Measurements from ENCODE around the gene LSM4. TPM values are rescaled to one million over a fixed set of nuclear protein-coding genes. Genes with fewer than 3 reads are reported as not detected.

Gene LSM4
- total and polyA plus RNA-seq, 2 of the 13 experiments (the other 11 are each of a cell fraction or from before 2014, with no cell fraction given) = 65.8 to 166 TPM

DNA sequence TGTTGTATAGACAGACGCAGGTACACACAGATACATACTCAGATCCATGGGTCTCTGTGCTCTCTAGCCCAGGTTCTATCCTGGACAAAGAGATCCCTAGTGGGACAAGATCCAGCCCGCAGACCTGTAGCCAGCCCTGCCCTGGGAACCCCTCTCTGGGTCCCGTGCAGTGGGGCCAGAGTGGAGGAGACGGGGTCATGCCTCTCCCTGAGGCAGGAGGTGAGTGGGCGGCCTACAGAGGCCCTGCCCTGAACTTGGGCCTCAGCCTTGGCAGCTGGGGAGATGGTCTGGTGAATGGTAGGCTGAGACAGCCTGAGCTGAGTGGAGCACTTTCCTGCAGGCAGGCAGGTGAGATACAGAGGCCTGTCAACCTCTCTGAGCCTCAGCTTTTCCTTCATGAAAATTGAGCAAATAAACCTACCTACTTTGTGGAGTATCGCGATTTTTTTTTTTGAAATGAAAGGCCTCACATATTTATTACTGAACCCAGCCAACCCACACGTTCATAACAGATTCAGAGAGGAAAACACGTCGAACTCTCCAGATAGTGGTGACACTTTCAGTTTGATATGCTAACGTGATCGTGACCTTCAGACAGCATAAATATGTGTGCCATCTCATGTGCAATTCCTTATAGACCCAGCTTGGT, 38.0 kb downstream of the LSM4 start:
- peak overlapping the region; percentile 52 for H2AFZ ChIP-seq (ENCODE audit: low read length)
- no TSS peak for BruUV-seq (replicated peaks)
- no peak overlapping the region for H3K27ac ChIP-seq (ENCODE audit: extremely low read length, insufficient read depth, low read length)

More for the DNA sequence above, 38.0 kb downstream of the LSM4 start:
- ATAC-seq (peak; percentile 6; the same call in 1 of the 3 replicates), FAIRE-seq (no peak), DNase-seq (ENCODE audit: low spot score) (no peak)
- intact Hi-C loops (cut with micrococcal nuclease; ENCODE audit: unreplicated experiment) = loop anchor here (10.0 kb wide), 1 partner anchor 240 kb away; the partner anchor contains the start of gene ELL
- Histone ChIP-seq H3K79me2 (ENCODE audit: insufficient read depth, low read length) (peaks cover 10% of the 10 kb centered on the region), H3K36me3 (replicated peaks in 1 of 2; ENCODE audit: control insufficient read depth in 1 of 2, insufficient read depth in 2 of 2, low read length in 2 of 2) (no peaks in the 10 kb centered on the region), H3K9ac (ENCODE audit: insufficient read depth, low read depth, low read length) (peak overlapping the region; percentile 47; the same call in 1 of the 2 replicates), H3K4me3 (replicated peaks in 1 of 3; ENCODE audit: insufficient read depth in 1 of 3, low read depth in 2 of 3, low read length in 3 of 3) (peak overlapping the region in 1 of 3 experiments; percentile 56; a peak in 1 of 6 replicates), H3K4me1 (ENCODE audit: insufficient read depth, low read length) (peaks cover 66% of the 10 kb centered on the region), H3K4me2 (ENCODE audit: low read depth, low read length) (peak overlapping the region; percentile 75), H4K20me1 (ENCODE audit: insufficient read depth, low read length) (peaks cover 1% of the 10 kb centered on the region; the same call in 1 of the 2 replicates), H3K9me3 (ENCODE audit: low read length) (no peaks in the 10 kb centered on the region), H3K27me3 (ENCODE audit: control insufficient read depth in 1 of 2, insufficient read depth in 2 of 2, low read length in 2 of 2) (no peaks in the 10 kb centered on the region; a peak in 1 of 5 replicates)
- TF ChIP-seq AHR (CRISPR knock-in tag; IDR thresholded peaks at IDR 0.05) (0 out of 2 replicates have a peak, but pooled peaks have one; percentile 26), SAP130 (CRISPR knock-in tag; IDR thresholded peaks at IDR 0.05; ENCODE audit: low read depth) (0 out of 2 replicates have a peak, but pooled peaks have one; percentile 13), GTF2F1 (IDR thresholded peaks at IDR 0.05; ENCODE audit: low read length) (no peak), ZNF687 (CRISPR knock-in tag; IDR thresholded peaks at IDR 0.05) (peak; percentile 70), HOXA3 (CRISPR knock-in tag; IDR thresholded peaks at IDR 0.05) (0 out of 2 replicates have a peak, but pooled peaks have one; percentile 12), ZKSCAN5 (CRISPR knock-in tag; IDR thresholded peaks at IDR 0.05) (peak; percentile 87; the same call in 1 of the 2 replicates), ZFY (CRISPR knock-in tag; IDR thresholded peaks at IDR 0.05) (peak; percentile 61), ZBTB8A (CRISPR knock-in tag; IDR thresholded peaks at IDR 0.05; ENCODE audit: borderline replicate concordance, low read depth) (no peak), ZFX (CRISPR knock-in tag; IDR thresholded peaks at IDR 0.05; ENCODE audit: low read depth) (peak; percentile 81), ZMYM3 (CRISPR knock-in tag; IDR thresholded peaks at IDR 0.05) (peak; percentile 48; the same call in 1 of the 2 replicates), ZNF891 (CRISPR knock-in tag; IDR thresholded peaks at IDR 0.05) (no peak), SALL1 (CRISPR knock-in tag; IDR thresholded peaks at IDR 0.05) (peak; percentile 22; the same call in 1 of the 2 replicates), NBN (conservative IDR thresholded peaks at IDR 0.05) (no peak), ZNF768 (CRISPR knock-in tag; IDR thresholded peaks at IDR 0.05) (peak; percentile 75), ZNF598 (CRISPR knock-in tag; IDR thresholded peaks at IDR 0.05; ENCODE audit: borderline replicate concordance) (no peak), GZF1 (CRISPR knock-in tag; IDR thresholded peaks at IDR 0.05) (no peak), ZNF292 (CRISPR knock-in tag; IDR thresholded peaks at IDR 0.05; ENCODE audit: borderline replicate concordance, low read depth) (0 out of 2 replicates have a peak, but pooled peaks have one; percentile 39), RARA (CRISPR knock-in tag; IDR thresholded peaks at IDR 0.05) (0 out of 2 replicates have a peak, but pooled peaks have one; percentile 8), RELA (CRISPR knock-in tag; IDR thresholded peaks at IDR 0.05) (no peak)
- POLR2A ChIA-PET = interaction anchor here (0.7 to 2.4 kb wide), 3 partner anchors 20 to 38 kb away, joined by 3 to 13 read pairs (median 3); no protein-coding TSS in a partner anchor
- in situ Hi-C loops (cut with HindIII; ENCODE audit: extremely low pct_ligation_motif_present, low pct_unique_long_range_greater_than_20kb) = no loop called here
- CTCF ChIA-PET (ENCODE audit: low intra/inter-chr PET ratio, low total read pairs) = no interaction called here
- WGBS (ENCODE audit: low lambda C conversion rate) = 27% methylated on average over 10 of the region's 12 CpGs
